ENCODE data around the gene APBB2. TPM values are rescaled to one million over a fixed set of nuclear protein-coding genes. Genes with fewer than 3 reads are reported as not detected.
A peak's percentile ranks its signal among the peaks of the same experiment; 100 is the strongest.

APBB2 gene
- total and polyA plus RNA-seq, 11 donors: 8.6 to 39.1 (median 26.7) TPM

DNA sequence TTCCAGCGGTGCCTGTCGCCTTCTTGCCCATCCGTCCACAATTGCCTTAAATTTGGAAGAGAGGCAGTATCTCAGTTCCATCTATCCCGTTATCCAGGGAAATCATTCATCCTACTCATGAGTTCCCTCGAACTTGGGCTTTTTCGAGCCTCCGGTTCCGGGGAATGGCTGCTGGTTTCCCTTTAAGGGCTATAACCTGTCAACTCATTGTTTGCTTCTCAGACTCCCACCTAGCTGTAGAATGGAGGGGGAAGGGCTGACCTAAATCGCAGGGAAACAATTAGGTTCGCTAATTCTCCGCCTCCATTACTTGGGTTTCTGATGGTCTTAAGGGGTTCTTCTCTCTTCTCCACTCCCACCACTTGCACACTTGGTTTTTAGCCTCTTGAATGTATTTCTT is 43.6 kb upstream of the APBB2 start:
- WGBS, 4 donors: 24 to 41% (median 31%) methylated on average over 11 of the region's 11 CpGs
- intact Hi-C loops (cut with DNase I): loop anchor here in 3 of 10 donors (5.0 to 10.0 kb wide), 2 partner anchors 627 to 629 kb away; no protein-coding TSS in a partner anchor
- H3K9me3 ChIP-seq: no peaks in the 10 kb centered on the region
- no peak for TF ChIP-seq POLR2A (IDR thresholded peaks at IDR 0.05)
- TF ChIP-seq, protein P1, sequence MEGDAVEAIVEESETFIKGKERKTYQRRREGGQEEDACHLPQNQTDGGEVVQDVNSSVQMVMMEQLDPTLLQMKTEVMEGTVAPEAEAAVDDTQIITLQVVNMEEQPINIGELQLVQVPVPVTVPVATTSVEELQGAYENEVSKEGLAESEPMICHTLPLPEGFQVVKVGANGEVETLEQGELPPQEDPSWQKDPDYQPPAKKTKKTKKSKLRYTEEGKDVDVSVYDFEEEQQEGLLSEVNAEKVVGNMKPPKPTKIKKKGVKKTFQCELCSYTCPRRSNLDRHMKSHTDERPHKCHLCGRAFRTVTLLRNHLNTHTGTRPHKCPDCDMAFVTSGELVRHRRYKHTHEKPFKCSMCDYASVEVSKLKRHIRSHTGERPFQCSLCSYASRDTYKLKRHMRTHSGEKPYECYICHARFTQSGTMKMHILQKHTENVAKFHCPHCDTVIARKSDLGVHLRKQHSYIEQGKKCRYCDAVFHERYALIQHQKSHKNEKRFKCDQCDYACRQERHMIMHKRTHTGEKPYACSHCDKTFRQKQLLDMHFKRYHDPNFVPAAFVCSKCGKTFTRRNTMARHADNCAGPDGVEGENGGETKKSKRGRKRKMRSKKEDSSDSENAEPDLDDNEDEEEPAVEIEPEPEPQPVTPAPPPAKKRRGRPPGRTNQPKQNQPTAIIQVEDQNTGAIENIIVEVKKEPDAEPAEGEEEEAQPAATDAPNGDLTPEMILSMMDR (IDR thresholded peaks at IDR 0.05): no peak
- H3K4me3 ChIP-seq: peak overlapping the region in 11 of 12 donors; percentile 42 to 67 (median 55)
- DNase-seq (no peak), ATAC-seq (no peak)
- peaks cover 3 to 23% (median 14%) of the 10 kb centered on the region in 12 donors for H3K4me1 ChIP-seq
- peaks cover 4 to 43% (median 13%) of the 10 kb centered on the region in 9 donors for H3K27me3 ChIP-seq
- H3K36me3 ChIP-seq: peaks cover 0 to 12% (median 0%) of the 10 kb centered on the region in 9 donors
- no peak overlapping the region for H3K27ac ChIP-seq

DNA sequence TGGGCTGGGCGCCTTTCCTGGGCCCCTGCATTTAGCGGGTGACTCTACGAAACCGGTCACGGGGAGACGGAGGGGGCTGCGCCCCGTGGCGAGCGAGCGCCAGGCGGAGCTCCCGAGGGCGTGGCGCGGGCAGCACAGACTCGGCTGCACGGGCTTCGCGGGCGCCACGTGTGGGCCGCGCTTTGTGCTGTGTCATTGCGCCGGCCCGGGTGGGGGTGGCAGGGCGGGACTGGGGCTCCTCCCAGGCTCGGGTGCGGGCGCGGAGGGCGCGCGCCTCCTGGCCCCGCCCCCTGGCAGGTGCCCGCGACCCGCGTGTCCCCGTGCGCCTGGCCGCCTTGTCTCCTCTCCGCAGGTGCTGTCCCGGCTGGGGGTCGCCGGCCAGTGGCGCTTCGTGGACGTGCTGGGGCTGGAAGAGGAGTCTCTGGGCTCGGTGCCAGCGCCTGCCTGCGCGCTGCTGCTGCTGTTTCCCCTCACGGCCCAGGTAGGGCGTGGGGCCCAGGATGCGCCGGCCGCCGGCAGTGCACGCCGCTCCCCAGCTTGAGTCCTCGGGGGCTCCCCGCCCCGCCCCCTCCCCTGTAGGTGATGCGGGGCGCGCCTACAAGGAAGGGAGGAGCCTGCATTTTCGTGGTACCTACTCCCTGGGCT is 43.0 kb upstream of the APBB2 start:
- DNase-seq (peak; percentile 21 to 62 (median 42)), ATAC-seq (peak in 3 of 4 donors; percentile 62 to 89 (median 83))
- Histone ChIP-seq H3K27me3 (peaks cover 4 to 43% (median 13%) of the 10 kb centered on the region in 9 donors), H3K9me3 (no peaks in the 10 kb centered on the region), H3K36me3 (peaks cover 0 to 12% (median 0%) of the 10 kb centered on the region in 9 donors), H3K4me3 (peak overlapping the region; percentile 42 to 67 (median 54)), H3K27ac (no peak overlapping the region), H3K4me1 (peaks cover 3 to 23% (median 14%) of the 10 kb centered on the region in 12 donors)
- intact Hi-C loops (cut with DNase I): loop anchor here in 3 of 10 donors (5.0 to 10.0 kb wide), 2 partner anchors 627 to 630 kb away; no protein-coding TSS in a partner anchor
- WGBS, 4 donors: 0 to 2% (median 1%) methylated on average over 9 to 69 of the region's 69 CpGs
- TF ChIP-seq, protein P1 (IDR thresholded peaks at IDR 0.05): no peak
- no peak for TF ChIP-seq POLR2A (IDR thresholded peaks at IDR 0.05)

DNA sequence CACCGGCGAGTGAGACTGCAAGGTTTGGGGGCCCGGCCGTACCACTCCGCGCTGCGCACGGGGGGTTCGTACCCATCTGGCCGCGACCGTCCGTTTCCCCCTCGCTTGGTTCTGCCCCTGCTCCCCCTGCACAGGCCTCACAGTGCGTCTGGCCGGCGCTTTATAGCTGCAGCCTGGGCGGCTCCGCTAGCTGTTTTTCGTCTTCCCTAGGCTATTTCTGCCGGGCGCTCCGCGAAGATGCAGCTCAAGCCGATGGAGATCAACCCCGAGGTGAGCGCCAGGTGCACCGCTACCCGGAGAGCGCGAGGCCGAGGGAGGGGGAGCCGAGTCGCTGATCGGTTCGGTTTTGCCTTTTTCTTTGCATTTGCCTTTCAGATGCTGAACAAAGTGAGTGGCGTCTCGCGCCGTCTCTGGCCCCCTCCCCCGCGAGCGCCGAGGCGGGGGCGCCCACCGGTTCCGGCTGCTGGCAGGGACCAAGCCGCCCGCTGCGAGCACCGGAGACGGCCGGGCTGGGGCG is 42.5 kb upstream of the APBB2 start, which contains the start of gene UCHL1:
TSS of gene UCHL1 (plus strand) at position 189 of the 517 bp plus-strand sequence. CDS start at position 238, 49 bp downstream.
- Histone ChIP-seq H3K27me3 (peaks cover 4 to 43% (median 13%) of the 10 kb centered on the region in 9 donors), H3K9me3 (no peaks in the 10 kb centered on the region), H3K4me1 (peaks cover 3 to 23% (median 14%) of the 10 kb centered on the region in 12 donors), H3K4me3 (peak within 1 kb of the TSS; percentile 42 to 67 (median 54)), H3K27ac (no peak within 1 kb of the TSS), H3K36me3 (peaks cover 0 to 12% (median 0%) of the 10 kb centered on the region in 9 donors)
- peak in 4 of 5 donors; percentile 17 to 48 (median 26) for DNase-seq
- intact Hi-C loops (cut with DNase I): loop anchor here in 3 of 10 donors (5.0 to 10.0 kb wide), 2 partner anchors 628 to 631 kb away; no protein-coding TSS in a partner anchor
- no peak for TF ChIP-seq POLR2A (IDR thresholded peaks at IDR 0.05)
- TF ChIP-seq, protein P1 (IDR thresholded peaks at IDR 0.05): no peak
- 1 to 3% (median 3%) methylated on average over 6 to 55 of the region's 55 CpGs for WGBS, 4 donors
- peak in 3 of 4 donors; percentile 51 to 72 (median 63) for ATAC-seq

Measured in heart left ventricle (tissue), 16 donors.